HAP-1 (cell line): ENCODE data around the gene MSANTD4.

ENCODE experiments used
- DNase-seq, 2 experiments: peaks; one replicate each; pipeline ENCODE4 v3.0.0-alpha.2; 2016 to 2020; ENCODE audit warnings: low spot score in 2 of 2
- H3K27me3 ChIP-seq: fragments of 250-450 bp; sonication (Bioruptor Pico); 2 replicates; pipeline ENCODE4 v1.5.1; 2020; ENCODE audit warnings: low read depth, mild to moderate bottlenecking, moderate library complexity
- H3K36me3 ChIP-seq: fragments of 250-450 bp; sonication (Bioruptor Pico); replicated peaks from 2 replicates; pipeline ENCODE4 v1.5.1; 2020; ENCODE audit warnings: mild to moderate bottlenecking
- H3K4me1 ChIP-seq: fragments of 250-450 bp; sonication (Bioruptor Pico); 2 replicates; pipeline ENCODE4 v1.5.1; 2020; ENCODE audit warnings: mild to moderate bottlenecking
- H3K4me3 ChIP-seq: fragments of 250-450 bp; sonication (Bioruptor Pico); 2 replicates; pipeline ENCODE4 v1.5.1; 2020; ENCODE audit warnings: mild to moderate bottlenecking, moderate library complexity
- H3K9me3 ChIP-seq: fragments of 250-450 bp; sonication (Bioruptor Pico); 2 replicates; pipeline ENCODE4 v1.5.1; 2020; ENCODE audit warnings: mild to moderate bottlenecking, moderate library complexity
- in situ Hi-C: fragments of 300-500 bp; cut with MboI; formaldehyde crosslinking; loops from 3 replicates; pipeline ENCODE4 v1.14.3; 2020; ENCODE audit warnings: low sequenced_read_pairs, inconsistent platforms, mixed read lengths

MSANTD4 gene

DNA sequence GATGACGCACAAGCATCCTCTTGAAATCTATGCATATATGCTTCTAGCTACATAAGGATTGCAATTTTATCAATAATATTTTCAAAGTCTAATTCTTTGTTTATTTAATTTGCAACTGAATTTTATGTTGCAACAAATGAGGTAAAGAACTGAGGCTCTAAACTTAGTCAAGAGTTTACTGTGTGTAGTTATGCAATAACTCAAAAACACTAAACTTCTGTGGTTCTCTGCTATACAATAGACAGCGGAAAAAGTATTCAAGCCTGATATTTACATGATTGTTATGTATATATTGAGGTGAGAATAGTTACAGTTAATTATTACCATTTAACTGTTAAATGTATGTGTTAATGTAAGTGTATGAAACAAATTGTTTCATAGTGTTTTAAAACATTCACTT, 32.9 kb downstream of the MSANTD4 start:
- Histone ChIP-seq H3K27me3 (no peaks in the 10 kb centered on the region), H3K4me1 (peaks cover 26% of the 10 kb centered on the region), H3K4me3 (no peak overlapping the region), H3K36me3 (peaks cover 4% of the 10 kb centered on the region), H3K9me3 (no peaks in the 10 kb centered on the region)
- in situ Hi-C loops = no loop called here
- DNase-seq = peak in 1 of 2 experiments; percentile 81

DNA sequence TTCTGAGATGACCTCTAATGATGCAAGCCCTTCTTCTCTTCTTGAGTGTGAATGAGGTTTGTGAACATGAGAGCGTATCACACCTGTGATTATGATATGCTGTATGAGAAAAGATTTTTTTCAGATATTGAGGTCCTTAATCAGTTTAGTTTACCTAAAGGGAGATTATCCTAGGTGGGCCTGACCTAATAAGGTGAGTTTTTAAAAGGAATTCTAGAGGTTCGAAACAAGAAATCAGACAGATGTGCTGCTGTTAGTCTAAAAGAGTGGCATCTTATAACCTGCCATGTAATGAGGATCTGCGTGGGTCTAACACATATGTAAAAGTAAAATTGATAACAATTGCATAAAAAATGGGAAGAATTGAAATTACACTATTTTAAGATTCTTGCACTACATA, 33.8 kb downstream of the MSANTD4 start:
- Histone ChIP-seq H3K4me1 (peaks cover 26% of the 10 kb centered on the region), H3K36me3 (no peaks in the 10 kb centered on the region), H3K9me3 (no peaks in the 10 kb centered on the region), H3K27me3 (peaks cover 6% of the 10 kb centered on the region; the same call in 1 of the 2 replicates), H3K4me3 (no peak overlapping the region)
- in situ Hi-C loops = no loop called here
- no peak for DNase-seq

DNA sequence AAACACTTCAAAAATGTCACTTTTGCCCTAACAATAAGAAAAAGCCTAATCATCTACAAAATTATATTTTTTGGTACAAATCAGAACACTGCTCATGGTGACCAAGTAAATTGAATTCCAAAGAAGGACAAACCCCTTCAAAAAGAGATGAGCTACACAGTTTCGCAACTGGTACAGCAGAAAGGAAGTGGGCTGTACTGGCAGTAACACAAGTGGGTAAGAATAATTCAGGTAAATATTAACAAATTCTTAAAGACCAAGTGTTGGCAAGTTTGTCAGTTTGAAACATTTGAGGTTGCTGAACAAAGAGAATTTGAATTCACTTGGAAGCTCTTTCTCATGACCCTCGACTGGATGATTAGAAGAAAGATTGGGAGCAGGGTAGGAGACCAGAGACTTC, 35.5 kb downstream of the MSANTD4 start:
- peaks cover 6% of the 10 kb centered on the region; the same call in 1 of the 2 replicates for H3K27me3 ChIP-seq
- no peak overlapping the region for H3K4me3 ChIP-seq
- in situ Hi-C loops = no loop called here
- no peak for DNase-seq
- no peaks in the 10 kb centered on the region for H3K36me3 ChIP-seq
- peaks cover 13% of the 10 kb centered on the region for H3K4me1 ChIP-seq
- H3K9me3 ChIP-seq = no peaks in the 10 kb centered on the region

DNA sequence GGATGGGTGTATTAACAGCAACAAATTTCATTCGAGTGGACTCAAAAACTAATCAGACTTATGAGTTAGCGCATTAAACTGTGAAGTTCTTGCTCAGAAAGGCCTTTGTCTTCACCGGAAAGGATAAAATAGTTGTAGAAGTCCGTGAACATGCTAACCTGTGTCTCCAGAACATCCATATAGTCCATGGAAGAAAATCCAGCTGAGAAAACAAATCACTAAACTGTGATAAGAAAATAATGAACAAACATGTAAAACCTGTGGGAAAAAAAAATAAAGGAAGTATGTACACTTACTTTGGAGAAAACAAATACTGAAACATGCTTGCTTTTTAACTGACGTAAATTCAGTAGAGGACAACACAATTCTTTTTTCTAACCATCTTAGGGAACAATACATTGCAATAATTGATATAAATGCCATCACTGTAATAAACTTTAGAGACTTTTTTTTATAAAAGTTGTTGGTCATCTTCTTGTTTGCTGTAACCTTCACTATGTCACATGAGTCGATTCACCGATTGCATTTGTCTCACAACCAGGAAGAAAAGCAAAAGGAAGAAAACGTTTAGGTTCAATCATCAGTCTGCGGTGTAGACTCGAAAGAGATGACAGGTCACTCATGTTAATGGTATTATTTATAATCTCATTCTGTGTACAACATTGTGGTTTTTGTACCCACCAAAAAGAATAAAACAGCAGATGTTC, 41.9 kb downstream of the MSANTD4 start:
- Histone ChIP-seq H3K27me3 (peaks cover 6% of the 10 kb centered on the region; the same call in 1 of the 2 replicates), H3K4me3 (no peak overlapping the region), H3K36me3 (no peaks in the 10 kb centered on the region), H3K9me3 (no peaks in the 10 kb centered on the region), H3K4me1 (no peaks in the 10 kb centered on the region)
- no peak for DNase-seq
- in situ Hi-C loops = no loop called here

DNA sequence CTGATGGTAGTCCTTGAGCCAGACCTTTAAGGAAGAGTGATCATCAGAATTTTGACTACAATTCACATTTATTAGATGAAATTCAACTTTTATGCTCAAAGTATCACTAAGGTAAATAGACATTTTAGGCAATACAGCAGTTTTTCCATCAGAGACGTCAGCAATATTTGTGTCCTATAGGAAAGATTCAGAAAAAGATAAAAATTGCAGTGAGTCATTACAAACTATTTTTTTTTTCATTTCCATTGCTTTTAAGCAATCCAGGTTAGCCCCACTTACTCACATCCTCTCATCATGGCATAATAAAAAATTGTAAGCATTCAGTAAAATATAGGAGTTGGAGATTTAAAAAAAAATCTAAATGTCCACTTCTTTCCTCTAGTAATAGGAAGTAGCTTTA, 46.9 kb downstream of the MSANTD4 start:
- Histone ChIP-seq H3K27me3 (peaks cover 5% of the 10 kb centered on the region; the same call in 1 of the 2 replicates), H3K4me3 (no peak overlapping the region), H3K4me1 (no peaks in the 10 kb centered on the region), H3K36me3 (no peaks in the 10 kb centered on the region), H3K9me3 (no peaks in the 10 kb centered on the region)
- in situ Hi-C loops = no loop called here
- no peak for DNase-seq

DNA sequence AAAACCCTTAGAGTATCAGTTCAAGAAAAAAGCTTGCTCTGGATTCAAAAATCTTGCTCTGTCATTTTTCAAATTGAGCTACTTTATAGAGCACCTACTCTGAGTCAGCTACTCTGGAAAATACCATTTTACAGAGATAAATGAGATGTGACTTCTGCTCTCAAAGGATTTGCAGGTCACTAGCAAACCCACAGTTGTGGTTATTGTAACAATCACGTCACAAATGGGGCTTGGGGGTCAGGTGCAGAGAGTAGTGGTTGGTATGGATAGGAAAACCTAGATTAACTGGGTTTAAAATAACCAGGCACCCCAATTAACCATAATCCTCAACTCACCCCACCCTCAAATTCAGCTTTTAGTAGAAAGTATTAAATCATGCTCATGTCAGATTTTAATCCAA, 52.3 kb downstream of the MSANTD4 start:
- Histone ChIP-seq H3K9me3 (no peaks in the 10 kb centered on the region), H3K4me1 (no peaks in the 10 kb centered on the region), H3K27me3 (peaks cover 7% of the 10 kb centered on the region; the same call in 1 of the 2 replicates), H3K4me3 (no peak overlapping the region), H3K36me3 (no peaks in the 10 kb centered on the region)
- in situ Hi-C loops = no loop called here
- DNase-seq = no peak

DNA sequence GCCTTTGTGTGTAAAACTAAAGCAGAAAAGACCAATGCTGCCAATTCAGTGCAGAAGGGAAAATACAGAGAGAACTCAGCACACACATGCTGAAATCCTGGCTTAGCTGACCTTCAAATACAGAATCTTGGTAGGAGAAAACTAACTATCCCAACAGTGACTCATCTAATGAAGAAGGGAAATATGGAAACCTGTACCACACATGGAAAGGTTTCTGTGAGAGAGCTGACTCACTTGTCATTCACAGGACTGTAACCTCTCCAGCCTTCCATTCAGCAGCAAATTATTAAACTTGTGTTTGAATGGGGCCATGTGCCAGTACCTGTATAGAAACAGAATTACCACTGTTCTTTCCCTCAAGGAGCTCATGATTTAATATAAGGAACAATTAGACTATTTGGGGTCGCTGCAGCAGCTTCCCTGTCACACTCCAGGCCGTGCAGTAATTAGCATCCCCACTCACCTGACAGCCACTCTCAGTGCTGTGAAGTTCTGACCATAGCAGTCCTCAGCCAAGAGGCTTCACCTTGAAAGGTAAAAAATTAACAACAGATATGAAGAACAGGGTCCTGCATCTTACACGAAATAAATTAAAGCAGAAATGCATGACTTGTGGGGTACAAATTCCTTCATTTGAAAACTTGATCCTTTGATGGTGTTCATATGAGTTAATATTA, 53.9 kb downstream of the MSANTD4 start:
- Histone ChIP-seq H3K4me1 (no peaks in the 10 kb centered on the region), H3K9me3 (no peaks in the 10 kb centered on the region), H3K36me3 (no peaks in the 10 kb centered on the region), H3K4me3 (no peak overlapping the region), H3K27me3 (peaks cover 9% of the 10 kb centered on the region; the same call in 1 of the 2 replicates)
- in situ Hi-C loops = no loop called here
- DNase-seq = no peak

DNA sequence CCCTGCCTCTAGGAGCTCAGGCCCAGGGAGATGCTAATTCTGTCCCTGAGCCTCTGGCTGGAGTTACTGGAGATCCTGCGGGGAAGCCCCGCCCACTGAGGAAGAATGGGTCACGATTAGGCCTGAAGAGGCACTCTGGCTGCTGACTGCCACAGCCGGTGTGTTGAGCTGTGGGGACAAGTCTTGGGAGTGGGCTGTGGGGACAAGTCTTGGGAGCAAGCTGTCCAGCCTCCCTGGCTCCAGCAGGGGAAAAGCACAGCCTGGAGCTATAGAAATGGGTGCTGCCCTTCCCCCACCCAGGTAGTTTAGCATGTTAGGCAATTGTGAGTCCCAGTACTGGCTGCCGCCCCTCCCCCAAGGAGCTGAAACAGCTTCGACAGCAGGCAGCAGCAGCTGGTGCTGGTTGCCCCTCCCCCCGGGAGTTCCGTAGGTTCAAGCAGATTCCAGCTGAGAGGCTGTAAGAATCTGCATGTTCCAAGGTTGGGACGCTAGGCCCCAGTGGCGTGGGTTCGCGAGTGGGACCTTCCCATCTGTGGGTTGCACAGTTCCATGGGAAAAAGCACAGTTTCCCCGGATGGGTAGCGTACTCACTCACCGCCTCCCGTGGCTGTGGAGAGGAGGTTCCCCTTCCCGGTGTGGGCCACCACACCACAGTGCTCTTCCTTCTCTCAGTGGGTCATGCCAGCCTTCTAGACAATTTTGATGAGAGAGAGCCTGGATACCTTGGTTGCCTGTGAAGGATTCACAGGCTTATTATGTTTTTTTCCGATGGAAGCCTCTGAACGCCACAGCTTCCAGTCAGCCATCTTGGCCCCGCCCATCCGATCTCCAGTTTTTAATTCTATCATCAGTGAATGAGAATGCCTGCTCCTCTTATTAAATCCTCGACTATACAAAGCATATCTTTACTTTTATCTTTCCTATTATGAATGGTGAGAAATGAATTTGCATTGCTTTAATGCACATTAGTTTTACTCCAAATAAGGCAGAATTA, 61.5 kb downstream of the MSANTD4 start:
- no peaks in the 10 kb centered on the region for H3K4me1 ChIP-seq
- no peak overlapping the region for H3K4me3 ChIP-seq
- no peaks in the 10 kb centered on the region for H3K36me3 ChIP-seq
- no peaks in the 10 kb centered on the region for H3K9me3 ChIP-seq
- 0 out of 2 replicates have a peak, but pooled peaks cover 2% of the 10 kb centered on the region for H3K27me3 ChIP-seq
- in situ Hi-C loops = no loop called here
- DNase-seq = peak in 1 of 2 experiments; percentile 36
